HepG2 (cell line): Measurements from ENCODE around the gene TK1. TPM values are rescaled to one million over a fixed set of nuclear protein-coding genes. Genes with fewer than 3 reads are reported as not detected.

Source experiments
- HOXA5 ChIP-seq: sonication (generic); formaldehyde crosslinking; IDR thresholded peaks from 2 replicates; pipeline ENCODE4 v1.4.0; 2020; ENCODE audit warnings: missing genetic modification reagents
- JUND ChIP-seq: sonication (generic); formaldehyde crosslinking; IDR thresholded peaks from 2 replicates; pipeline ENCODE4 v1.8.0; 2022; ENCODE audit warnings: mild to moderate bottlenecking, missing genetic modification reagents
- MEIS2 ChIP-seq: sonication (generic); formaldehyde crosslinking; IDR thresholded peaks from 2 replicates; pipeline ENCODE4 v1.9.0; 2021; ENCODE audit warnings: mild to moderate bottlenecking, missing genetic modification reagents
- MIER2 ChIP-seq: IDR thresholded peaks from 2 replicates; pipeline ENCODE4 v1.6.1; 2016; ENCODE audit warnings: missing biosample characterization, missing genetic modification reagents
- MZF1 ChIP-seq: sonication (generic); formaldehyde crosslinking; IDR thresholded peaks from 2 replicates; pipeline ENCODE4 v1.8.1; 2023; ENCODE audit warnings: mild to moderate bottlenecking, missing genetic modification reagents, borderline replicate concordance
- RAD51 ChIP-seq: fragments of 450-650 bp; IDR thresholded peaks from 2 replicates; pipeline ENCODE4 v1.6.1; 2016; ENCODE audit warnings: borderline replicate concordance
- SIX1 ChIP-seq: sonication (generic); formaldehyde crosslinking; IDR thresholded peaks from 2 replicates; pipeline ENCODE4 v1.4.0; 2020; ENCODE audit warnings: missing genetic modification reagents, borderline replicate concordance
- SP4 ChIP-seq: sonication (generic); formaldehyde crosslinking; IDR thresholded peaks from 2 replicates; pipeline ENCODE4 v1.8.1; 2023; ENCODE audit warnings: mild to moderate bottlenecking, missing genetic modification reagents
- ZBTB8A ChIP-seq: sonication (generic); formaldehyde crosslinking; IDR thresholded peaks from 2 replicates; pipeline ENCODE4 v1.4.0; 2020; ENCODE audit warnings: mild to moderate bottlenecking, low read depth, missing genetic modification reagents, borderline replicate concordance
- ZMYM4 ChIP-seq: sonication (generic); formaldehyde crosslinking; IDR thresholded peaks from 2 replicates; pipeline ENCODE4 v1.8.1; 2023; ENCODE audit warnings: mild to moderate bottlenecking, missing genetic modification reagents
- ZNF10 ChIP-seq: sonication (generic); formaldehyde crosslinking; IDR thresholded peaks from 2 replicates; pipeline ENCODE4 v1.4.0; 2020; ENCODE audit warnings: mild to moderate bottlenecking, low read depth, missing genetic modification reagents, borderline replicate concordance
- ZNF224 ChIP-seq: sonication (generic); formaldehyde crosslinking; IDR thresholded peaks from 2 replicates; pipeline ENCODE4 v1.5.0; 2020; ENCODE audit warnings: mild to moderate bottlenecking, missing genetic modification reagents
- ZNF354B ChIP-seq: sonication (generic); formaldehyde crosslinking; IDR thresholded peaks from 2 replicates; pipeline ENCODE4 v1.8.0; 2022; ENCODE audit warnings: mild to moderate bottlenecking, missing genetic modification reagents
- ZSCAN12 ChIP-seq: sonication (generic); formaldehyde crosslinking; IDR thresholded peaks from 2 replicates; pipeline ENCODE4 v1.9.0; 2021; ENCODE audit warnings: mild to moderate bottlenecking, missing genetic modification reagents
- ZSCAN25 ChIP-seq: sonication (generic); formaldehyde crosslinking; IDR thresholded peaks from 2 replicates; pipeline ENCODE4 v1.8.0; 2022; ENCODE audit warnings: mild to moderate bottlenecking, missing genetic modification reagents
- polyA plus RNA-seq, 8 experiments: library from polyadenylated mRNA; depleted of rRNA in 3 of 8; stranded (reverse) in 7 of 8; unstranded in 1 of 8; fragments of >200 nt; fragmentation: Illumina TruSeq in 4 of 8; extraction: Trizol in 4 of 8; gene quantifications; 2 replicates each; pipeline versions ENCODE4 v1.2.1 to v1.2.3, GENCODE V29; 2011 to 2016; ENCODE audit warnings: low read depth in 4 of 8, missing spikeins in 1 of 8, mixed read lengths in 1 of 8; ENCODE audit not compliant: insufficient read depth in 1 of 8
- total RNA-seq, 5 experiments: library from RNA; depleted of rRNA; stranded (reverse); fragments of >200 nt; fragmentation: Illumina TruSeq; extraction: Trizol; gene quantifications; 2 replicates each; pipeline ENCODE4 v1.2.3, GENCODE V29; 2016; ENCODE audit warnings: low read depth in 1 of 5
- TF ChIP-seq, protein P1 (sequence below): IDR thresholded peaks from 2 replicates; pipeline ENCODE4 v1.6.1; 2016; ENCODE audit warnings: missing compliant biosample characterization, missing genetic modification reagents, borderline replicate concordance
- TF ChIP-seq, protein P2 (sequence below): IDR thresholded peaks from 2 replicates; pipeline ENCODE4 v1.6.1; 2012; ENCODE audit warnings: low read length, improper control_type of control experiment
- TF ChIP-seq, protein P3 (sequence below): sonication (generic); formaldehyde crosslinking; IDR thresholded peaks from 2 replicates; pipeline ENCODE4 v1.5.0; 2020; ENCODE audit warnings: missing genetic modification reagents
- TF ChIP-seq, protein P4 (sequence below): sonication (generic); formaldehyde crosslinking; IDR thresholded peaks from 2 replicates; pipeline ENCODE4 v1.5.0; 2020; ENCODE audit warnings: missing genetic modification reagents, mild to moderate bottlenecking, borderline replicate concordance
- TF ChIP-seq, protein P5 (sequence below): sonication (generic); formaldehyde crosslinking; IDR thresholded peaks from 2 replicates; pipeline ENCODE4 v1.4.0; 2020; ENCODE audit warnings: missing genetic modification reagents; ENCODE audit errors: not compliant biosample characterization
- TF ChIP-seq, protein P6 (sequence below): sonication (generic); formaldehyde crosslinking; IDR thresholded peaks from 2 replicates; pipeline ENCODE4 v1.8.0; 2022; ENCODE audit warnings: mild to moderate bottlenecking, missing genetic modification reagents, moderate library complexity

The TK1 gene
- total and polyA plus RNA-seq, 2 of the 13 experiments (the other 11 are each of a cell fraction or from before 2014, with no cell fraction given): 45.0 to 96.0 TPM

DNA sequence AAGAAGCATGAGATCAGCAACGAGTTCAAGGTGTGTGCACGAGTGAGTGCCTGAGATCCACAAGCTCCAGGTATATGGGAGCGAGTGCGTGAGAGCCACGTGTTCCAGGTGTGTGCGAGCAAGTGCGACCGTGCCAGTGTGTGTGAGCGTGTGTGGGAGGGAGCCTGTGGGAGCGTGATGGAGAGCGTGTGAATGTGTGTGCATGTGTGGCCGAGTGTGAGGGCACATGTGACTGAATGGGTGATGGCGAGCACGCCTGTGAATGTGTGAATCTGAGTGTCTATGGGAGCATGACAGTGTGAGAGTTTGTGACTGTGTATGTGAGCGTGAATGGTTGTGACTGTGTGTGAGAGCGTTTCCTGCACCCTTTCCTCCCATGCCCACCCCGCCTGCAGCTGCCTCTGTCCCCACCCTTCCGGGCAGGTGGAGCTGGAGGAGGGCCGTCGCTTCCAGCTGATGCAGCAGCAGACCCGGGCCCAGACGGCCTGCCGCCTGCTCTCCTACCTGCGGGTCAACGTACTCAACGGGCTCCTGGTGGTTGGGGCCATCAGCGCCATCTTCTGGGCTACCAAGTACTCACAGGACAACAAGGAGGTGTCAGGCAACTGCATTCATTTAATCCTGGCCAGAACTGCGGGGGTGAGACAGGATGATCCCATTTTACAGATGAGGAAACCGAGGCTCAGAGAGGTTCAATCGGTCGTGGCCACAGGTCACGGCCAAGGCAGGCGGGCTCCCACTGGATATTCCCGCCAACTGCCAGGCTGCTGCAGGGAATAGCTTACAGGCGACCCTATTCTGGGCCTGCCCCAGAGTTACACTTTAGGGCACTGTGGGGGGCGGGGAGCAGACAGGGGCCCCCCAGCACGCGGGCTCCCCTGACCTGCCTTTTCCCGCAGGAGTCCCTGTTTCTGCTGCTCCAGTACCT lies 52.6 kb downstream of the TK1 start (continued):
- TF ChIP-seq, protein P1, sequence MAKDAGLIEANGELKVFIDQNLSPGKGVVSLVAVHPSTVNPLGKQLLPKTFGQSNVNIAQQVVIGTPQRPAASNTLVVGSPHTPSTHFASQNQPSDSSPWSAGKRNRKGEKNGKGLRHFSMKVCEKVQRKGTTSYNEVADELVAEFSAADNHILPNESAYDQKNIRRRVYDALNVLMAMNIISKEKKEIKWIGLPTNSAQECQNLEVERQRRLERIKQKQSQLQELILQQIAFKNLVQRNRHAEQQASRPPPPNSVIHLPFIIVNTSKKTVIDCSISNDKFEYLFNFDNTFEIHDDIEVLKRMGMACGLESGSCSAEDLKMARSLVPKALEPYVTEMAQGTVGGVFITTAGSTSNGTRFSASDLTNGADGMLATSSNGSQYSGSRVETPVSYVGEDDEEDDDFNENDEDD (CRISPR knock-in tag): peak; percentile 49; the same call in 1 of the 2 replicates
- TF ChIP-seq ZSCAN25 (CRISPR knock-in tag) (no peak; the same call in 1 of the 2 replicates), ZNF354B (CRISPR knock-in tag) (no peak), RAD51 (no peak), MZF1 (CRISPR knock-in tag) (no peak), MIER2 (CRISPR knock-in tag) (0 out of 2 replicates have a peak, but pooled peaks have one; percentile 23), ZBTB8A (CRISPR knock-in tag) (no peak), ZMYM4 (CRISPR knock-in tag) (no peak), MEIS2 (CRISPR knock-in tag) (0 out of 2 replicates have a peak, but pooled peaks have one; percentile 55), SIX1 (CRISPR knock-in tag) (no peak), ZNF224 (CRISPR knock-in tag) (no peak), ZNF10 (CRISPR knock-in tag) (no peak), JUND (CRISPR knock-in tag) (no peak), HOXA5 (no peak), ZSCAN12 (CRISPR knock-in tag) (no peak), SP4 (CRISPR knock-in tag) (peak; percentile 51; the same call in 1 of the 2 replicates)
- TF ChIP-seq, protein P2, sequence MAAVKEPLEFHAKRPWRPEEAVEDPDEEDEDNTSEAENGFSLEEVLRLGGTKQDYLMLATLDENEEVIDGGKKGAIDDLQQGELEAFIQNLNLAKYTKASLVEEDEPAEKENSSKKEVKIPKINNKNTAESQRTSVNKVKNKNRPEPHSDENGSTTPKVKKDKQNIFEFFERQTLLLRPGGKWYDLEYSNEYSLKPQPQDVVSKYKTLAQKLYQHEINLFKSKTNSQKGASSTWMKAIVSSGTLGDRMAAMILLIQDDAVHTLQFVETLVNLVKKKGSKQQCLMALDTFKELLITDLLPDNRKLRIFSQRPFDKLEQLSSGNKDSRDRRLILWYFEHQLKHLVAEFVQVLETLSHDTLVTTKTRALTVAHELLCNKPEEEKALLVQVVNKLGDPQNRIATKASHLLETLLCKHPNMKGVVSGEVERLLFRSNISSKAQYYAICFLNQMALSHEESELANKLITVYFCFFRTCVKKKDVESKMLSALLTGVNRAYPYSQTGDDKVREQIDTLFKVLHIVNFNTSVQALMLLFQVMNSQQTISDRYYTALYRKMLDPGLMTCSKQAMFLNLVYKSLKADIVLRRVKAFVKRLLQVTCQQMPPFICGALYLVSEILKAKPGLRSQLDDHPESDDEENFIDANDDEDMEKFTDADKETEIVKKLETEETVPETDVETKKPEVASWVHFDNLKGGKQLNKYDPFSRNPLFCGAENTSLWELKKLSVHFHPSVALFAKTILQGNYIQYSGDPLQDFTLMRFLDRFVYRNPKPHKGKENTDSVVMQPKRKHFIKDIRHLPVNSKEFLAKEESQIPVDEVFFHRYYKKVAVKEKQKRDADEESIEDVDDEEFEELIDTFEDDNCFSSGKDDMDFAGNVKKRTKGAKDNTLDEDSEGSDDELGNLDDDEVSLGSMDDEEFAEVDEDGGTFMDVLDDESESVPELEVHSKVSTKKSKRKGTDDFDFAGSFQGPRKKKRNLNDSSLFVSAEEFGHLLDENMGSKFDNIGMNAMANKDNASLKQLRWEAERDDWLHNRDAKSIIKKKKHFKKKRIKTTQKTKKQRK: no peak
- TF ChIP-seq, protein P3, sequence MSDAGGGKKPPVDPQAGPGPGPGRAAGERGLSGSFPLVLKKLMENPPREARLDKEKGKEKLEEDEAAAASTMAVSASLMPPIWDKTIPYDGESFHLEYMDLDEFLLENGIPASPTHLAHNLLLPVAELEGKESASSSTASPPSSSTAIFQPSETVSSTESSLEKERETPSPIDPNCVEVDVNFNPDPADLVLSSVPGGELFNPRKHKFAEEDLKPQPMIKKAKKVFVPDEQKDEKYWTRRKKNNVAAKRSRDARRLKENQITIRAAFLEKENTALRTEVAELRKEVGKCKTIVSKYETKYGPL: no peak
- TF ChIP-seq, protein P4, sequence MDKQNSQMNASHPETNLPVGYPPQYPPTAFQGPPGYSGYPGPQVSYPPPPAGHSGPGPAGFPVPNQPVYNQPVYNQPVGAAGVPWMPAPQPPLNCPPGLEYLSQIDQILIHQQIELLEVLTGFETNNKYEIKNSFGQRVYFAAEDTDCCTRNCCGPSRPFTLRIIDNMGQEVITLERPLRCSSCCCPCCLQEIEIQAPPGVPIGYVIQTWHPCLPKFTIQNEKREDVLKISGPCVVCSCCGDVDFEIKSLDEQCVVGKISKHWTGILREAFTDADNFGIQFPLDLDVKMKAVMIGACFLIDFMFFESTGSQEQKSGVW (CRISPR knock-in tag): no peak
- TF ChIP-seq, protein P5, sequence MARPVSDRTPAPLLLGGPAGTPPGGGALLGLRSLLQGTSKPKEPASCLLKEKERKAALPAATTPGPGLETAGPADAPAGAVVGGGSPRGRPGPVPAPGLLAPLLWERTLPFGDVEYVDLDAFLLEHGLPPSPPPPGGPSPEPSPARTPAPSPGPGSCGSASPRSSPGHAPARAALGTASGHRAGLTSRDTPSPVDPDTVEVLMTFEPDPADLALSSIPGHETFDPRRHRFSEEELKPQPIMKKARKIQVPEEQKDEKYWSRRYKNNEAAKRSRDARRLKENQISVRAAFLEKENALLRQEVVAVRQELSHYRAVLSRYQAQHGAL (CRISPR knock-in tag): no peak
- TF ChIP-seq, protein P6, sequence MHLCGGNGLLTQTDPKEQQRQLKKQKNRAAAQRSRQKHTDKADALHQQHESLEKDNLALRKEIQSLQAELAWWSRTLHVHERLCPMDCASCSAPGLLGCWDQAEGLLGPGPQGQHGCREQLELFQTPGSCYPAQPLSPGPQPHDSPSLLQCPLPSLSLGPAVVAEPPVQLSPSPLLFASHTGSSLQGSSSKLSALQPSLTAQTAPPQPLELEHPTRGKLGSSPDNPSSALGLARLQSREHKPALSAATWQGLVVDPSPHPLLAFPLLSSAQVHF: no peak
